Neural cell (in vitro differentiated cells): ENCODE measurements around the gene MRPL1. TPM values are rescaled to one million over a fixed set of nuclear protein-coding genes. Genes with fewer than 3 reads are reported as not detected.

Experiments used
- H2AFZ ChIP-seq: fragments of 200-600, 300-800 bp; sonication (generic), shearing (Covaris generic); 2 replicates; pipeline ENCODE4 v1.6.0; 2014; ENCODE audit warnings: low read depth, mild to moderate bottlenecking, antibody characterized with exemption, low read length, moderate library complexity
- H3F3A ChIP-seq: fragments of 200-600 bp; shearing (Covaris generic); 2 replicates; pipeline ENCODE4 v1.6.1; 2016; ENCODE audit warnings: mild to moderate bottlenecking, moderate library complexity, mixed read lengths, antibody characterized with exemption, low read length; ENCODE audit not compliant: insufficient read depth, poor library complexity, severe bottlenecking
- H3K27ac ChIP-seq: fragments of 200-600, 300-800 bp; sonication (generic), shearing (Covaris generic); 2 replicates; pipeline ENCODE4 v1.5.1; 2014; ENCODE audit warnings: mild to moderate bottlenecking, low read length, moderate library complexity
- H3K27me3 ChIP-seq: fragments of 300-800, 200-600 bp; sonication (generic), shearing (Covaris generic); 2 replicates; pipeline ENCODE4 v1.6.0; 2014; ENCODE audit warnings: mild to moderate bottlenecking, low read depth, low read length, moderate library complexity; ENCODE audit not compliant: insufficient read depth
- H3K36me3 ChIP-seq: fragments of 300-800, 200-600 bp; sonication (generic), shearing (Covaris generic); 2 replicates; pipeline ENCODE4 v1.5.1; 2014; ENCODE audit warnings: mild to moderate bottlenecking, antibody characterized with exemption, low read length, moderate library complexity; ENCODE audit not compliant: insufficient read depth
- H3K4me2 ChIP-seq: fragments of 300-800, 200-600 bp; sonication (generic), shearing (Covaris generic); 2 replicates; pipeline ENCODE4 v1.6.0; 2014; ENCODE audit warnings: mild to moderate bottlenecking, low read length
- H3K4me3 ChIP-seq: fragments of 300-800, 200-600 bp; sonication (generic), shearing (Covaris generic); 2 replicates; pipeline ENCODE4 v1.5.1; 2014; ENCODE audit warnings: mild to moderate bottlenecking, low read length, moderate library complexity
- H3K79me2 ChIP-seq: fragments of 200-600 bp; shearing (Covaris generic); replicated peaks from 2 replicates; pipeline ENCODE4 v1.6.0; 2014; ENCODE audit warnings: mild to moderate bottlenecking, low read length, moderate library complexity; ENCODE audit not compliant: insufficient read depth
- H3K9ac ChIP-seq: fragments of 300-800, 200-600 bp; sonication (generic), shearing (Covaris generic); 2 replicates; pipeline ENCODE4 v1.6.1; 2016; ENCODE audit warnings: mild to moderate bottlenecking, low read length, mixed read lengths
- H3K9me2 ChIP-seq: fragments of 200-600 bp; shearing (Covaris generic); 2 replicates; pipeline ENCODE4 v1.6.1; 2016; ENCODE audit warnings: mild to moderate bottlenecking, low read length, mixed read lengths; ENCODE audit not compliant: insufficient read depth
- H3K9me3 ChIP-seq: fragments of 200-600, 300-800 bp; sonication (generic), shearing (Covaris generic); 2 replicates; pipeline ENCODE4 v1.6.1; 2016; ENCODE audit warnings: mild to moderate bottlenecking, mixed run types, low read length, moderate library complexity, mixed read lengths
- H4K20me1 ChIP-seq: fragments of 200-600 bp; shearing (Covaris generic); 2 replicates; pipeline ENCODE4 v1.6.1; 2016; ENCODE audit warnings: mild to moderate bottlenecking, mixed run types; ENCODE audit not compliant: insufficient read depth
- CTCF ChIP-seq: fragments of 450-650 bp; IDR thresholded peaks from 2 replicates; pipeline ENCODE4 v1.5.1; 2014; ENCODE audit warnings: antibody characterized with exemption, mild to moderate bottlenecking, moderate library complexity; ENCODE audit not compliant: poor library complexity, severe bottlenecking
- EP300 ChIP-seq: fragments of 450-650 bp; conservative IDR thresholded peaks from 2 replicates; pipeline ENCODE4 v1.6.1; 2014; ENCODE audit warnings: antibody characterized with exemption, mild to moderate bottlenecking, moderate library complexity; ENCODE audit not compliant: poor library complexity, severe bottlenecking
- EZH2 ChIP-seq: fragments of 200-600, 300-800 bp; shearing (Covaris generic), sonication (generic); IDR thresholded peaks from 2 replicates; pipeline ENCODE4 v1.6.1; 2014; ENCODE audit warnings: antibody characterized with exemption, low read length, borderline replicate concordance, mild to moderate bottlenecking; ENCODE audit not compliant: insufficient read depth, poor library complexity, severe bottlenecking
- MXI1 ChIP-seq: fragments of 450-650 bp; conservative IDR thresholded peaks from 2 replicates; pipeline ENCODE4 v1.6.1; 2014; ENCODE audit warnings: antibody characterized with exemption, mild to moderate bottlenecking; ENCODE audit not compliant: poor library complexity, severe bottlenecking
- POLR2AphosphoS5 ChIP-seq: IDR thresholded peaks from 2 replicates; pipeline ENCODE4 v1.6.1; 2012
- RAD21 ChIP-seq: fragments of 450-650 bp; conservative IDR thresholded peaks from 2 replicates; pipeline ENCODE4 v1.6.1; 2014; ENCODE audit warnings: antibody characterized with exemption, mild to moderate bottlenecking, moderate library complexity
- REST ChIP-seq: IDR thresholded peaks from 2 replicates; pipeline ENCODE4 v1.6.1; 2012; ENCODE audit warnings: borderline replicate concordance
- SMC3 ChIP-seq: fragments of 450-650 bp; conservative IDR thresholded peaks from 2 replicates; pipeline ENCODE4 v1.6.1; 2014; ENCODE audit warnings: antibody characterized with exemption, mild to moderate bottlenecking, moderate library complexity; ENCODE audit not compliant: poor library complexity
- TAF1 ChIP-seq: IDR thresholded peaks from 2 replicates; pipeline ENCODE4 v1.6.1; 2012; ENCODE audit warnings: low read depth
- polyA plus RNA-seq: library from polyadenylated mRNA; depleted of rRNA; stranded (reverse); fragments of >200 nt; gene quantifications from 2 replicates; pipeline ENCODE4 v1.2.3, GENCODE V29; 2014

MRPL1 gene
- polyA plus RNA-seq, 1 donor from 2014 or later = 41.9 TPM

GRCh38 chr4:77854431-77855111 is 8.1 kb upstream of the MRPL1 start:
- Histone ChIP-seq H4K20me1 (no peaks in the 10 kb centered on the region), H3K27me3 (no peaks in the 10 kb centered on the region), H3K79me2 (no peaks in the 10 kb centered on the region), H3K9me3 (no peaks in the 10 kb centered on the region), H3K27ac (no peak overlapping the region), H3K9ac (no peak overlapping the region), H3K4me2 (no peak overlapping the region), H3K36me3 (no peaks in the 10 kb centered on the region), H3K4me3 (no peak overlapping the region), H3F3A (no peaks in the 10 kb centered on the region), H2AFZ (no peak overlapping the region), H3K9me2 (no peaks in the 10 kb centered on the region)
- TF ChIP-seq EZH2 (no peak), REST (no peak), POLR2AphosphoS5 (no peak), RAD21 (no peak), TAF1 (no peak), CTCF (no peak), SMC3 (no peak), MXI1 (no peak), EP300 (no peak)

GRCh38 chr4:77856152-77856551 is 6.5 kb upstream of the MRPL1 start:
- no peaks in the 10 kb centered on the region for H4K20me1 ChIP-seq
- H3K9me2 ChIP-seq = no peaks in the 10 kb centered on the region
- no peaks in the 10 kb centered on the region for H3K79me2 ChIP-seq
- H3K4me2 ChIP-seq = no peak overlapping the region
- H3F3A ChIP-seq = no peaks in the 10 kb centered on the region
- no peaks in the 10 kb centered on the region for H3K9me3 ChIP-seq
- no peak overlapping the region for H3K4me3 ChIP-seq
- H2AFZ ChIP-seq = no peak overlapping the region
- no peak overlapping the region for H3K9ac ChIP-seq
- H3K27me3 ChIP-seq = no peaks in the 10 kb centered on the region
- H3K27ac ChIP-seq = no peak overlapping the region
- TF ChIP-seq REST (no peak), RAD21 (no peak), TAF1 (no peak), SMC3 (no peak), EP300 (no peak), MXI1 (no peak), CTCF (no peak), EZH2 (no peak), POLR2AphosphoS5 (no peak)
- H3K36me3 ChIP-seq = no peaks in the 10 kb centered on the region
